ENCODE measurements around the gene IL37. TPM values are rescaled to one million over a fixed set of nuclear protein-coding genes. Genes with fewer than 3 reads are reported as not detected.

IL37 gene
- total RNA-seq, 4 donors from 2014 or later, result 132 to 315 (median 147) TPM

GRCh38 chr2:112917856-112918255 lies 6.9 kb downstream of the IL37 start:
- TF ChIP-seq CTCF (IDR thresholded peaks at IDR 0.05) (no peak), POLR2A (IDR thresholded peaks at IDR 0.05) (no peak)
- WGBS, 2 donors, result 89 to 96% methylated on average over 5 of the region's 5 CpGs
- DNase-seq (ENCODE audit: low spot score in 2 of 2), result no peak
- intact Hi-C loops (cut with DNase I; ENCODE audit: low total_unique reads), result no loop called here
- H3K4me3 ChIP-seq (ENCODE audit: low read depth, poor library complexity, severe bottlenecking), result no peak overlapping the region

- WGBS, 2 donors, result 86 to 89% methylated on average over 4 of the region's 4 CpGs
- no peak for DNase-seq (ENCODE audit: low spot score in 2 of 2)
- no peak for TF ChIP-seq POLR2A (IDR thresholded peaks at IDR 0.05)
- TF ChIP-seq CTCF (IDR thresholded peaks at IDR 0.05), result no peak
- intact Hi-C loops (cut with DNase I; ENCODE audit: low total_unique reads), result no loop called here
- H3K4me3 ChIP-seq (ENCODE audit: low read depth, poor library complexity, severe bottlenecking), result no peak overlapping the region
Measured at GRCh38 chr2:112918256-112918655, 7.3 kb downstream of the IL37 start.

GRCh38 chr2:112919086-112919485 lies 8.1 kb downstream of the IL37 start:
- no peak for DNase-seq (ENCODE audit: low spot score in 2 of 2)
- no peak overlapping the region for H3K4me3 ChIP-seq (ENCODE audit: low read depth, poor library complexity, severe bottlenecking)
- intact Hi-C loops (cut with DNase I; ENCODE audit: low total_unique reads), result no loop called here
- TF ChIP-seq CTCF (IDR thresholded peaks at IDR 0.05) (no peak), POLR2A (IDR thresholded peaks at IDR 0.05) (no peak)
- WGBS, 2 donors, result 84 to 92% methylated on average over 1 of the region's 1 CpG

GRCh38 chr2:112920923-112921532 lies 10.1 kb downstream of the IL37 start:
- 47 to 60% methylated on average over 4 of the region's 4 CpGs for WGBS, 2 donors
- TF ChIP-seq POLR2A (IDR thresholded peaks at IDR 0.05) (no peak), CTCF (IDR thresholded peaks at IDR 0.05) (no peak)
- H3K4me3 ChIP-seq (ENCODE audit: low read depth, poor library complexity, severe bottlenecking), result no peak overlapping the region
- DNase-seq (ENCODE audit: low spot score in 2 of 2), result no peak
- intact Hi-C loops (cut with DNase I; ENCODE audit: low total_unique reads), result no loop called here

- no peak for DNase-seq (ENCODE audit: low spot score in 2 of 2)
- TF ChIP-seq POLR2A (IDR thresholded peaks at IDR 0.05), result no peak
- TF ChIP-seq CTCF (IDR thresholded peaks at IDR 0.05), result no peak
- intact Hi-C loops (cut with DNase I; ENCODE audit: low total_unique reads), result no loop called here
- WGBS, 2 donors, result 84 to 92% methylated on average over 1 of the region's 1 CpG
- no peak overlapping the region for H3K4me3 ChIP-seq (ENCODE audit: low read depth, poor library complexity, severe bottlenecking)
Measured at GRCh38 chr2:112921982-112922381, 11.0 kb downstream of the IL37 start.

All from lower leg skin (tissue), 4 donors.